Thymus (tissue), 11 donors: ENCODE measurements around the gene TCF12. TPM values are rescaled to one million over a fixed set of nuclear protein-coding genes. Genes with fewer than 3 reads are reported as not detected.

Experiments used
- DNase-seq, 9 donors: peaks; one replicate each; pipeline ENCODE4 v3.0.0-alpha.2; 2013; ENCODE audit warnings: low spot score in 9 of 9, low read depth in 6 of 9, missing footprints in 1 of 9
- H3K27ac ChIP-seq, 2 donors: one replicate each; pipeline ENCODE4 v1.5.1; 2013; ENCODE audit warnings: control low read depth in 1 of 2, low read depth in 1 of 2, low read length in 1 of 2, mild to moderate bottlenecking in 1 of 2, moderate library complexity in 1 of 2
- H3K27me3 ChIP-seq, 2 donors: one replicate each; pipeline ENCODE4 v1.5.1; 2013; ENCODE audit warnings: low read length in 1 of 2; ENCODE audit not compliant: control insufficient read depth in 2 of 2, insufficient read depth in 1 of 2
- H3K36me3 ChIP-seq, 2 donors: one replicate each; pipeline ENCODE4 v1.5.1; 2013; ENCODE audit warnings: low read length in 1 of 2, mild to moderate bottlenecking in 1 of 2, moderate library complexity in 1 of 2; ENCODE audit not compliant: control insufficient read depth in 2 of 2, insufficient read depth in 2 of 2
- H3K4me1 ChIP-seq, 2 donors: one replicate each; pipeline ENCODE4 v1.5.1; 2013; ENCODE audit warnings: low read length in 2 of 2; ENCODE audit not compliant: control insufficient read depth in 2 of 2, insufficient read depth in 2 of 2
- H3K4me3 ChIP-seq, 2 donors: one replicate each; pipeline ENCODE4 v1.5.1; 2013; ENCODE audit warnings: low read length in 2 of 2, control low read depth in 1 of 2, mild to moderate bottlenecking in 1 of 2
- H3K9me3 ChIP-seq, 2 donors: one replicate each; pipeline ENCODE4 v1.5.1; 2013; ENCODE audit warnings: low read length in 1 of 2, mild to moderate bottlenecking in 1 of 2; ENCODE audit not compliant: control insufficient read depth in 2 of 2, insufficient read depth in 1 of 2
- WGBS: extraction: QIAGEN DNeasy Blood & Tissue Kit; methylation state at CpG from one replicate; pipeline ENCODE4 v1.1.7; 2013; 5-methylcytosine and 5-hydroxymethylcytosine counted together
- polyA plus RNA-seq: library from polyadenylated mRNA; stranded (reverse); fragments of 200-250 nt; gene quantifications from one replicate; pipeline ENCODE4 v1.2.3, GENCODE V29; 2013
- total RNA-seq: library from RNA; stranded (reverse); fragments of 120-200 nt; gene quantifications from one replicate; pipeline ENCODE4 v1.2.4, GENCODE V29; 2013
- donor health status: healthy.

Gene TCF12
- total and polyA plus RNA-seq, 2 donors, result 45.2 to 159 TPM

DNA sequence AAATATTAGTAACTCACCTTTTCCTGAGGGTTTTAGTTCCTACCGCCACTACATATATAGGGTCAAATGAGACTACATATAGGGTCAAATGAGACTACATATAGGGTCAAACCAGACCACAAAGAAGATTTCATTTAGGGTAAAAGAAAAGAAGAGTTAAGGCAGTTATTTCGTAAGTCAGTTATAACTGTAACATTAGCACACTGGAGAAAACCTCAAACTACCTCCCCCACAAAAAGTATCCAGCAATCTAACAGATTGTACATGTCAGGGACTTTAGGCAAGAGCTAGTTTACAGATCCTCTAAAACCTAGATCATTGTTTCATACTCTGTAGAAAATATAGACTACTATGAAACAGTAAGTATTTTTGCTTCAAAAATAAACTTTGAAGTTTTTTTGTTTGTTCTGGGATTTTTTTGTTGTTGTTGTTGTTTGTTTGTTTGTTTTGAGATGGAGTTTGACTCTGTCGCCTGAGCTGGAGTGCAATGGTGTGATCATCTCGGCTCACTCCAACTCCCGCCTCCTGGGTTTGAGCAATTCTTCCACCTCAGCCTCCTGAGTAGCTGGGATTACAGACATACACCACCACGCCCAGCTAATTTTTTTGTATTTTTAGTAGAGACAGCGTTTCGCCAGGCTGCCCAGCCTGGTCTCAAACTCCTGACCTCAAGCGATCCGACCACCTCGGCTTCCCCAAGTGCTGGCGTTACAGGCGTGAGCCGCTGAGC lies 365.5 kb downstream of the TCF12 start:
- Histone ChIP-seq H3K9me3 (no peaks in the 10 kb centered on the region), H3K36me3 (peaks cover 53 to 93% of the 10 kb centered on the region in 2 donors), H3K4me3 (no peak overlapping the region), H3K27ac (peak overlapping the region in 1 of 2 donors; percentile 26), H3K4me1 (no peaks in the 10 kb centered on the region), H3K27me3 (no peaks in the 10 kb centered on the region)
- WGBS, result 89% methylated on average over 14 of the region's 14 CpGs
- DNase-seq, result no peak

DNA sequence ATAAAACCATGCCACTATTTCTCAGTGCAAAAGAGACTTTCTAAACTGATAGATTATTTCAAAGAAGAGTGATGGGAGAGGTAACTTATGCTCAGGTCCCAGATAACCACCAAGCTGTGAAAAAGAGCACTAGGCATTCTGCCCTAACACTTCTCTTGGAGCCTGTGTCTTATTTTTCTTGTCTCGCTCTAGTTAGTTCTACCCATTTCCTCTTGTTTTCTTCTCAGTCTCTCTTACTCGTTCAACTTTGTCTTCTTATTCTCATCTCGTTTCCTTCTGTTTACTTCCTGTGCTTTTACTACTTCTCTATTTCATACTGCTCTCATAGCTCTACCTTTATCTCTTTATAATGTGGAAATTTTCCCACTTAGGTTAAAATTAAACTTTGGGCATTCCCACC lies 366.1 kb downstream of the TCF12 start:
- no peaks in the 10 kb centered on the region for H3K27me3 ChIP-seq
- DNase-seq, result no peak
- H3K9me3 ChIP-seq, result no peaks in the 10 kb centered on the region
- H3K4me3 ChIP-seq, result no peak overlapping the region
- peak overlapping the region in 1 of 2 donors; percentile 55 for H3K27ac ChIP-seq
- no peaks in the 10 kb centered on the region for H3K4me1 ChIP-seq
- 46% methylated on average over 3 of the region's 3 CpGs for WGBS
- H3K36me3 ChIP-seq, result peaks cover 51 to 92% of the 10 kb centered on the region in 2 donors

DNA sequence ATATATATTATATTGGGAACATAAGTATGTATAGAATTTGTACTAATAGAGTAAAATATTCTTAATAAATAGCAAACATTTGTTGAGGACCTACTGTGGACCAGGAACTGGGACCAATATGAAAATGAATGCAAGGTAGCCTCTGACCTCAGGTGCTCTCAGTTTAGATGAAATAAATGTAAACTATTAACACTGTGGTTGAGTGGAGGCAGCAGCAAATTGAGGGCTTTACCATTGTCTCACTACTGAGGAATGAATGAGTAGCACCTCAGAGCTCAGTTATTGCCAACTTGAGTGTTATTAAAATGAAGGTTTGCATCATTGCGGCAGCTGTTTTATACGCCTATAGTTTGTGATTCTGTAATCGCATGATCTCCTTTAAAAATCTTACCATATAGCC lies 366.9 kb downstream of the TCF12 start:
- Histone ChIP-seq H3K27ac (no peak overlapping the region), H3K4me3 (no peak overlapping the region), H3K4me1 (no peaks in the 10 kb centered on the region), H3K9me3 (no peaks in the 10 kb centered on the region), H3K27me3 (no peaks in the 10 kb centered on the region), H3K36me3 (peaks cover 51 to 92% of the 10 kb centered on the region in 2 donors)
- no peak for DNase-seq
- WGBS, result over 99% methylated on average over 3 of the region's 3 CpGs

DNA sequence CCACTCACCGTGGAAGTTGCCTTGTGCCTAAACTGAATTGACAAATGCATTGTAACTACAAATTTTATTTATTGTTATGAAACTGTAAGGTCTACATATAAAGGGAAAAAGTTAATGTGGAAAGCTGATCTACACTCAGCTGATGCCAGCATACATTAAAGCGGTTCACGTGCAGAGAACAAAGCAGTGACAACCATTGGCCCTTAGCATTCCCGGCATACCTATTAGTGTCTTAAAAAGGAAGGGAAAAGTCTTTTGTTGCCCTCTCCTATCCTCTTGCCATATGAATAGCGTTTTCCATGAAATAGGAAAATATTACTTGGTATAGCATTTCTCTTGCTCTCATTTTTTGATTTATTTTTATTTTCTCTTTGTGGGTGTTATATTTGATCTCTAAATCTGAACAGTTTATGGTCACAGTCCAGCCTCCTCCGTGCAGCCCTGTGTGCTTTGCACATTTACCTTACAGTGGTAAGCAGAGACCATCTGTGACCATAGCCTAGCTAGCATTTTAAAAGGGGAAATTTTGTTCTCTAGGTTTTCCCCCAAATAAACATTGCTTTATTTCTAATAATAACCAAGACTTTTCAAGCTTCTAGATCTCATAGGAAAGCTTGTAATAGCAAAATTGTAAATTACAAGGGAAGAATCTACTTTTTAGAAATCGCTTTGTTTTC lies 368.1 kb downstream of the TCF12 start:
- Histone ChIP-seq H3K27ac (no peak overlapping the region), H3K27me3 (no peaks in the 10 kb centered on the region), H3K4me3 (no peak overlapping the region), H3K36me3 (peaks cover 52 to 94% of the 10 kb centered on the region in 2 donors), H3K9me3 (peaks cover 0 to 2% of the 10 kb centered on the region in 2 donors), H3K4me1 (no peaks in the 10 kb centered on the region)
- DNase-seq, result no peak
- 96% methylated on average over 7 of the region's 7 CpGs for WGBS

DNA sequence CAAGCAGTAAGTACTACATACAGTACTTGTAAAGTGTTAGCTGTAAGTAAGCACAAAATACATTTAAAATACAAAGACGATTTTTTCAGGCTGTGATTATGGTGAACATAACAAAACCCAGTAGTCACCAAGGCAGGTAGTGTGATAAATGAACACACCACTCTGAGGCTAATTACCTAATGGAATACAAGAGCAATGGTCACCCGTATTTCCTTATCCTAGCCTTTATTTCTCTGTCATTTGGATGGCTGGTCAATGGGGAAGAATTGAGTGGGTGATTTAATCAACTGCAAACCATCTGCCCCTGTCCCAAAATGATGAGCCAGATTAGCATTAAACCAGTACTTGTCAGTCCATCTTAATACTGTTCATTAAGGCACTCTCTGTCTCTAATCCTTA lies 368.7 kb downstream of the TCF12 start:
- H3K27me3 ChIP-seq, result no peaks in the 10 kb centered on the region
- peaks cover 0 to 2% of the 10 kb centered on the region in 2 donors for H3K9me3 ChIP-seq
- no peak overlapping the region for H3K27ac ChIP-seq
- WGBS, result 93% methylated on average over 2 of the region's 2 CpGs
- no peaks in the 10 kb centered on the region for H3K4me1 ChIP-seq
- H3K36me3 ChIP-seq, result peaks cover 50 to 92% of the 10 kb centered on the region in 2 donors
- no peak overlapping the region for H3K4me3 ChIP-seq
- DNase-seq, result no peak

DNA sequence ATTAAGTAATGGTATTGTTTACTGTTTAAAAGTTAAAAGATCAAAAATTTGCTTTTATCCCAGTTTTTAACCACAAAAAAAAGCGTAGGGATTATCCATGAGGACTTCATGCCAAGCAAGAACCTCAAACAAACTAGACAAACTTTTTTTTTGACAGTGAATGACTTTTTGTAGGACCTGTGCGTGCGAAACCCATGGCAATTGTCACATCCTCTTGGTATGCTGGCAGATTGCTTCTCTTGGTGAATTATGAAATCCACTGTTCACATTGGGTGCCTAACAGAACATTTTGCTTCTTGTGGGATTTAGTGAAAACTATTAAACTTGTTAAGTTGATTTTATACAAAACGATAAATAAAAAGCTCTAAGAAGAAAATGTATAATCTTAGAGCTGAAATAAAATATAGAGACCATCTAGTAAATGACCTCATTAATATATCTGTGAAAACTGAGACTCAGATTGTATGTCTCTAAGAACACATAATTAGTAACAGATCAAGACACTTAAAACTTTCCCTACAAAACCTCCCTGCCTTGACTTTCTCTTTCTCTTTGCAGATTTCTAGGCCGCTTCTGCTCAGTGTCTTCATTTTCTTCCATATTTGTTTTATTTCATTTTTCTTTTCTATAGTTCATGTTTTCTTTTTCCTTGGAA lies 370.6 kb downstream of the TCF12 start:
- 78% methylated on average over 5 of the region's 5 CpGs for WGBS
- Histone ChIP-seq H3K27ac (no peak overlapping the region), H3K27me3 (no peaks in the 10 kb centered on the region), H3K9me3 (peaks cover 0 to 2% of the 10 kb centered on the region in 2 donors), H3K36me3 (peaks cover 38 to 77% of the 10 kb centered on the region in 2 donors), H3K4me1 (no peaks in the 10 kb centered on the region), H3K4me3 (no peak overlapping the region)
- no peak for DNase-seq

DNA sequence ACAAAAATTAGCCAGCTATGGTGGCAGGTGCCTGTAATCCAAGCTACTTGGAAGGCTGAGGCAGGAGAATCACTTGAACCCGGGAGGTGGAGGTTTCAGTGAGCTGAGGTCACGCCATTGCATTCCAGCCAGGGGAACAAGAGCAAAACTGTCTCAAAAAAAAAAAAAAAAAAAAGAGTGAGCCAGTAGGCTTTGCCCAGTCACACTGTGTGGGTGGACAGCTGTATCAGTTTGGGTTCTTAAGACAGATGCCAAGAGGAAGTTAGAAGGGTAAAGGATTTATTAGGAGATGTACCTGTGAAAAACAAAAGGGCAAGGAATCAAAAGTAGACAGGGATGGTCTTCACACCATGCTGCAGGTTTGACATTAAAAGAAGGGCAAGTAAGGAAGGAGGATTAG lies 371.7 kb downstream of the TCF12 start:
- WGBS, result 100% methylated on average over 2 of the region's 2 CpGs
- Histone ChIP-seq H3K4me1 (no peaks in the 10 kb centered on the region), H3K27ac (no peak overlapping the region)

DNA sequence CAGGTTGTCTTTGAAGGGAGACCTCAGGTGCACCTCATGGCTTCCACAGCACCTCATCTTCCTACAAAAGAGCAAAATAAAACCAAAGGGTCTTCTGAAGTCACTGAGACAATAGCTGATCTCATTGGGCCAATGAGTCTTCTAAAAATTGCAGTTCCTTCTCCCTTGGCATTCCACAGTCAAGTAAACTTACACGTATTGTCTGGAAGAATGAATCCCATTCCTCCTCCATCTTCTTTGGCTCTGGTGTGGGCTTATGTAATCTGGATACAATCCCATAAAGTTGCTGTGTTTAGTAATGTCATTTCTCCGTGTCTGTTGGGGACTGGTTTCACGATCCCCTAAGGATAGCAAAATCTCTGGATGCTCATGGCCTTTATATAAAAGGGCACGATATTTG lies 372.4 kb downstream of the TCF12 start:
- WGBS, result 97% methylated on average over 4 of the region's 4 CpGs
- no peak overlapping the region for H3K27ac ChIP-seq
- no peak for DNase-seq

More for the DNA sequence above, 371.7 kb downstream of the TCF12 start:
- Histone ChIP-seq H3K36me3 (peaks cover 34 to 66% of the 10 kb centered on the region in 2 donors), H3K4me3 (no peak overlapping the region), H3K9me3 (peaks cover 0 to 2% of the 10 kb centered on the region in 2 donors), H3K27me3 (no peaks in the 10 kb centered on the region)
- DNase-seq, result no peak

More for the DNA sequence above, 372.4 kb downstream of the TCF12 start:
- Histone ChIP-seq H3K4me3 (no peak overlapping the region), H3K9me3 (peaks cover 0 to 2% of the 10 kb centered on the region in 2 donors), H3K27me3 (no peaks in the 10 kb centered on the region), H3K4me1 (no peaks in the 10 kb centered on the region), H3K36me3 (peaks cover 27 to 60% of the 10 kb centered on the region in 2 donors)
